K562 (cell line): ENCODE results near the gene CORO6. TPM values are rescaled to one million over a fixed set of nuclear protein-coding genes. Genes with fewer than 3 reads are reported as not detected.

Experiments
- DMBX1 ChIP-seq: fragments of 250-450 bp; sonication (Bioruptor Pico); IDR thresholded peaks from 2 replicates; pipeline ENCODE4 v1.8.0; 2022; ENCODE audit warnings: inconsistent platforms, mild to moderate bottlenecking, moderate library complexity, borderline replicate concordance
- HCFC1 ChIP-seq: IDR thresholded peaks from 2 replicates; pipeline ENCODE4 v1.6.1; 2012; ENCODE audit warnings: low read depth, low read length, improper control_type of control experiment
- HSF4 ChIP-seq: fragments of 250-450 bp; sonication (Bioruptor Pico); IDR thresholded peaks from 2 replicates; pipeline ENCODE4 v2.1.2; 2022; ENCODE audit warnings: mild to moderate bottlenecking, moderate library complexity, borderline replicate concordance
- MEF2D ChIP-seq: conservative IDR thresholded peaks from 2 replicates; pipeline ENCODE4 v1.6.1; 2016; ENCODE audit warnings: low read depth, missing genetic modification characterization, missing compliant biosample characterization
- MXI1 ChIP-seq: IDR thresholded peaks from 2 replicates; pipeline ENCODE4 v1.6.1; 2011; ENCODE audit warnings: low read depth, mild to moderate bottlenecking, improper control_type of control experiment, low read length
- RBM22 ChIP-seq: fragments of 200-400 bp; formaldehyde crosslinking; IDR thresholded peaks from 2 replicates; pipeline ENCODE4 v1.6.1; 2018; ENCODE audit warnings: low read length, low read depth; ENCODE audit not compliant: poor library complexity, severe bottlenecking
- SETDB1 ChIP-seq: IDR thresholded peaks from one replicate; pipeline ENCODE4 v1.6.1; 2012; ENCODE audit warnings: low read length, control low read depth, inconsistent platforms
- SMARCC2 ChIP-seq: fragments of 450-650 bp; IDR thresholded peaks from 2 replicates; pipeline ENCODE4 v1.6.1; 2017; ENCODE audit warnings: antibody characterized with exemption, moderate library complexity, mild to moderate bottlenecking, low read depth
- polyA plus RNA-seq, 8 experiments: library from polyadenylated mRNA; depleted of rRNA in 4 of 8; stranded (reverse) in 5 of 8; unstranded in 3 of 8; fragments of >200 nt; fragmentation: Nextera tagmentation in 2 of 8; fragmentation: Illumina TruSeq in 1 of 8; extraction: Ambion mirVana in 2 of 8; extraction: Trizol in 1 of 8; gene quantifications; 2 replicates each; pipeline versions ENCODE4 v1.2.1 to v1.2.3, GENCODE V29; 2011 to 2014; ENCODE audit warnings: inconsistent platforms in 1 of 8, missing spikeins in 1 of 8
- total RNA-seq, 7 experiments: library from RNA; depleted of rRNA in 6 of 7; stranded (reverse); fragments of >200 nt in 6 of 7; fragmentation: Illumina TruSeq in 2 of 7; extraction: Trizol in 2 of 7; gene quantifications; 2 replicates each; pipeline versions ENCODE4 v1.2.1 to v1.2.3, GENCODE V29; 2011 to 2021; ENCODE audit warnings: low replicate concordance in 1 of 7
- TF ChIP-seq, protein P1 (sequence below): fragments of 450-650 bp; IDR thresholded peaks from 2 replicates; pipeline ENCODE4 v1.7.0; 2016; ENCODE audit warnings: borderline replicate concordance
- TF ChIP-seq, protein P2 (sequence below): fragments of 450-650 bp; formaldehyde crosslinking; IDR thresholded peaks from 2 replicates; pipeline ENCODE4 v1.4.0; 2020; ENCODE audit warnings: mild to moderate bottlenecking, moderate library complexity
- TF ChIP-seq, protein P3 (sequence below): fragments of 450-650 bp; formaldehyde crosslinking; IDR thresholded peaks from 2 replicates; pipeline ENCODE4 v1.4.0; 2020; ENCODE audit warnings: mild to moderate bottlenecking, mixed read lengths

The CORO6 gene
- total and polyA plus RNA-seq, 9 of the 15 experiments (the other 6 are each of a cell fraction or from before 2014, with no cell fraction given) = 0.04 to 11.9 (median 2.4) TPM

GRCh38 chr17:29619251-29619650, 3.5 kb downstream of the CORO6 start (continued):
- TF ChIP-seq, protein P1, sequence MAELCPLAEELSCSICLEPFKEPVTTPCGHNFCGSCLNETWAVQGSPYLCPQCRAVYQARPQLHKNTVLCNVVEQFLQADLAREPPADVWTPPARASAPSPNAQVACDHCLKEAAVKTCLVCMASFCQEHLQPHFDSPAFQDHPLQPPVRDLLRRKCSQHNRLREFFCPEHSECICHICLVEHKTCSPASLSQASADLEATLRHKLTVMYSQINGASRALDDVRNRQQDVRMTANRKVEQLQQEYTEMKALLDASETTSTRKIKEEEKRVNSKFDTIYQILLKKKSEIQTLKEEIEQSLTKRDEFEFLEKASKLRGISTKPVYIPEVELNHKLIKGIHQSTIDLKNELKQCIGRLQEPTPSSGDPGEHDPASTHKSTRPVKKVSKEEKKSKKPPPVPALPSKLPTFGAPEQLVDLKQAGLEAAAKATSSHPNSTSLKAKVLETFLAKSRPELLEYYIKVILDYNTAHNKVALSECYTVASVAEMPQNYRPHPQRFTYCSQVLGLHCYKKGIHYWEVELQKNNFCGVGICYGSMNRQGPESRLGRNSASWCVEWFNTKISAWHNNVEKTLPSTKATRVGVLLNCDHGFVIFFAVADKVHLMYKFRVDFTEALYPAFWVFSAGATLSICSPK = no peak
- no peak for TF ChIP-seq MXI1
- TF ChIP-seq DMBX1 = no peak
- no peak for TF ChIP-seq SMARCC2
- TF ChIP-seq RBM22 = no peak
- no peak for TF ChIP-seq HCFC1
- no peak for TF ChIP-seq HSF4
- TF ChIP-seq, protein P2, sequence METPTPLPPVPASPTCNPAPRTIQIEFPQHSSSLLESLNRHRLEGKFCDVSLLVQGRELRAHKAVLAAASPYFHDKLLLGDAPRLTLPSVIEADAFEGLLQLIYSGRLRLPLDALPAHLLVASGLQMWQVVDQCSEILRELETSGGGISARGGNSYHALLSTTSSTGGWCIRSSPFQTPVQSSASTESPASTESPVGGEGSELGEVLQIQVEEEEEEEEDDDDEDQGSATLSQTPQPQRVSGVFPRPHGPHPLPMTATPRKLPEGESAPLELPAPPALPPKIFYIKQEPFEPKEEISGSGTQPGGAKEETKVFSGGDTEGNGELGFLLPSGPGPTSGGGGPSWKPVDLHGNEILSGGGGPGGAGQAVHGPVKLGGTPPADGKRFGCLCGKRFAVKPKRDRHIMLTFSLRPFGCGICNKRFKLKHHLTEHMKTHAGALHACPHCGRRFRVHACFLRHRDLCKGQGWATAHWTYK (CRISPR knock-in tag) = no peak
- no peak for TF ChIP-seq SETDB1
- TF ChIP-seq, protein P3, sequence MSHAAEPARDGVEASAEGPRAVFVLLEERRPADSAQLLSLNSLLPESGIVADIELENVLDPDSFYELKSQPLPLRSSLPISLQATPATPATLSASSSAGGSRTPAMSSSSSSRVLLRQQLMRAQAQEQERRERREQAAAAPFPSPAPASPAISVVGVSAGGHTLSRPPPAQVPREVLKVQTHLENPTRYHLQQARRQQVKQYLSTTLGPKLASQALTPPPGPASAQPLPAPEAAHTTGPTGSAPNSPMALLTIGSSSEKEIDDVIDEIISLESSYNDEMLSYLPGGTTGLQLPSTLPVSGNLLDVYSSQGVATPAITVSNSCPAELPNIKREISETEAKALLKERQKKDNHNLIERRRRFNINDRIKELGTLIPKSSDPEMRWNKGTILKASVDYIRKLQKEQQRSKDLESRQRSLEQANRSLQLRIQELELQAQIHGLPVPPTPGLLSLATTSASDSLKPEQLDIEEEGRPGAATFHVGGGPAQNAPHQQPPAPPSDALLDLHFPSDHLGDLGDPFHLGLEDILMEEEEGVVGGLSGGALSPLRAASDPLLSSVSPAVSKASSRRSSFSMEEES (CRISPR knock-in tag) = no peak
- TF ChIP-seq MEF2D = 0 out of 2 replicates have a peak, but pooled peaks have one; percentile 25
